Measurements from ENCODE around the gene ANXA2. TPM values are rescaled to one million over a fixed set of nuclear protein-coding genes. Genes with fewer than 3 reads are reported as not detected.

The ANXA2 gene
- total and polyA plus RNA-seq, 4 experiments from 2014 or later: 148 to 682 (median 360) TPM

- H3K27ac ChIP-seq (ENCODE audit: low read depth, low read length): no peak overlapping the region
- H3K27me3 Mint-ChIP-seq: peaks cover 19 to 27% of the 10 kb centered on the region in 2 donors
- H3K27ac Mint-ChIP-seq: no peak overlapping the region
- H3K36me3 ChIP-seq (ENCODE audit: insufficient read depth, low read length): no peaks in the 10 kb centered on the region
- peaks cover 2 to 7% (median 6%) of the 10 kb centered on the region in 4 donors for H3K4me1 Mint-ChIP-seq
- intact Hi-C loops (cut with micrococcal nuclease): loop anchor here (1.0 to 2.0 kb wide), 2 partner anchors 145 to 575 kb away; no protein-coding TSS in a partner anchor
- H3K9me3 ChIP-seq (ENCODE audit: control insufficient read depth in 1 of 2, low read length in 2 of 2): no peaks in the 10 kb centered on the region
- H3K9me3 Mint-ChIP-seq: no peaks in the 10 kb centered on the region
- H3K27me3 ChIP-seq (ENCODE audit: insufficient read depth, low read length): peaks cover 23% of the 10 kb centered on the region
- no peak overlapping the region for H3K4me3 ChIP-seq (ENCODE audit: low read length in 2 of 2)
- no peaks in the 10 kb centered on the region for H3K36me3 Mint-ChIP-seq
- no peak overlapping the region for H3K4me3 Mint-ChIP-seq
- no peak for DNase-seq
- no peaks in the 10 kb centered on the region for H3K4me1 ChIP-seq (ENCODE audit: insufficient read depth, low read length)
- POLR2A ChIA-PET (ENCODE audit: partially characterized antibody): interaction anchor here (0.8 kb wide), 1 partner anchor 574 kb away, joined by 3 read pairs; no protein-coding TSS in a partner anchor
- CTCF ChIA-PET (ENCODE audit: partially characterized antibody): interaction anchor here (0.7 to 5.0 kb wide), 12 partner anchors 10 to 634 kb away, joined by 3 to 45 read pairs (median 5); no protein-coding TSS in a partner anchor
Observed at GRCh38 chr15:60325905-60326304, 71.9 kb downstream of the ANXA2 start.

- CTCF ChIA-PET (ENCODE audit: partially characterized antibody): interaction anchor here (0.7 to 5.0 kb wide), 7 partner anchors 9 to 633 kb away, joined by 3 to 45 read pairs (median 15); no protein-coding TSS in a partner anchor
Observed at GRCh38 chr15:60324706-60325438, 72.9 kb downstream of the ANXA2 start.

GRCh38 chr15:60323322-60323721, 74.5 kb downstream of the ANXA2 start:
- Histone ChIP-seq H3K4me1 (ENCODE audit: insufficient read depth, low read length) (no peaks in the 10 kb centered on the region), H3K4me3 (ENCODE audit: low read length in 2 of 2) (no peak overlapping the region), H3K36me3 (ENCODE audit: insufficient read depth, low read length) (no peaks in the 10 kb centered on the region), H3K27me3 (ENCODE audit: insufficient read depth, low read length) (peaks cover 23% of the 10 kb centered on the region), H3K27ac (ENCODE audit: low read depth, low read length) (no peak overlapping the region), H3K9me3 (ENCODE audit: control insufficient read depth in 1 of 2, low read length in 2 of 2) (no peaks in the 10 kb centered on the region)
- Mint-ChIP-seq H3K4me3 (no peak overlapping the region), H3K27me3 (peaks cover 17 to 18% of the 10 kb centered on the region in 2 donors), H3K4me1 (peaks cover 0 to 7% (median 3%) of the 10 kb centered on the region in 4 donors), H3K9me3 (no peaks in the 10 kb centered on the region), H3K36me3 (no peaks in the 10 kb centered on the region), H3K27ac (no peak overlapping the region)
- POLR2A ChIA-PET (ENCODE audit: partially characterized antibody): no interaction called here
- no peak for DNase-seq
- CTCF ChIA-PET (ENCODE audit: partially characterized antibody): interaction anchor here (0.8 to 1.5 kb wide), 2 partner anchors 598 to 603 kb away, joined by 3 to 6 read pairs; no protein-coding TSS in a partner anchor
- intact Hi-C loops (cut with micrococcal nuclease): no loop called here

More at GRCh38 chr15:60324706-60325438, 72.9 kb downstream of the ANXA2 start:
- H3K9me3 Mint-ChIP-seq: no peaks in the 10 kb centered on the region
- no peaks in the 10 kb centered on the region for H3K36me3 Mint-ChIP-seq
- no peak for DNase-seq
- no peak overlapping the region for H3K4me3 ChIP-seq (ENCODE audit: low read length in 2 of 2)
- H3K36me3 ChIP-seq (ENCODE audit: insufficient read depth, low read length): no peaks in the 10 kb centered on the region
- no peak overlapping the region for H3K27ac Mint-ChIP-seq
- intact Hi-C loops (cut with micrococcal nuclease): no loop called here
- H3K9me3 ChIP-seq (ENCODE audit: control insufficient read depth in 1 of 2, low read length in 2 of 2): no peaks in the 10 kb centered on the region
- peaks cover 23% of the 10 kb centered on the region for H3K27me3 ChIP-seq (ENCODE audit: insufficient read depth, low read length)
- no peak overlapping the region for H3K27ac ChIP-seq (ENCODE audit: low read depth, low read length)
- no peaks in the 10 kb centered on the region for H3K4me1 ChIP-seq (ENCODE audit: insufficient read depth, low read length)
- no peak overlapping the region for H3K4me3 Mint-ChIP-seq
- H3K27me3 Mint-ChIP-seq: peaks cover 19 to 25% of the 10 kb centered on the region in 2 donors
- peaks cover 2 to 7% (median 6%) of the 10 kb centered on the region in 4 donors for H3K4me1 Mint-ChIP-seq
- POLR2A ChIA-PET (ENCODE audit: partially characterized antibody): no interaction called here

- no peak for DNase-seq
- intact Hi-C loops (cut with micrococcal nuclease): no loop called here
- no peaks in the 10 kb centered on the region for H3K36me3 ChIP-seq (ENCODE audit: insufficient read depth, low read length)
- peaks cover 8 to 10% of the 10 kb centered on the region in 2 donors for H3K27me3 Mint-ChIP-seq
- H3K27ac ChIP-seq (ENCODE audit: low read depth, low read length): no peak overlapping the region
- ChIA-PET POLR2A (ENCODE audit: partially characterized antibody) (no interaction called here), CTCF (ENCODE audit: partially characterized antibody) (interaction anchor here (0.8 to 1.3 kb wide), 2 partner anchors 8 to 595 kb away, joined by 3 to 7 read pairs; no protein-coding TSS in a partner anchor)
- no peak overlapping the region for H3K4me3 Mint-ChIP-seq
- peaks cover 6% of the 10 kb centered on the region for H3K27me3 ChIP-seq (ENCODE audit: insufficient read depth, low read length)
- no peaks in the 10 kb centered on the region for H3K4me1 ChIP-seq (ENCODE audit: insufficient read depth, low read length)
- H3K9me3 Mint-ChIP-seq: peaks cover 0 to 10% (median 6%) of the 10 kb centered on the region in 8 donors
- H3K4me3 ChIP-seq (ENCODE audit: low read length in 2 of 2): no peak overlapping the region
- no peaks in the 10 kb centered on the region for H3K36me3 Mint-ChIP-seq
- H3K27ac Mint-ChIP-seq: no peak overlapping the region
- H3K4me1 Mint-ChIP-seq: no peaks in the 10 kb centered on the region
- H3K9me3 ChIP-seq (ENCODE audit: control insufficient read depth in 1 of 2, low read length in 2 of 2): no peaks in the 10 kb centered on the region
Observed at GRCh38 chr15:60320365-60320764, 77.4 kb downstream of the ANXA2 start.

GRCh38 chr15:60318216-60318867, 79.4 kb downstream of the ANXA2 start:
- peaks cover 3 to 6% of the 10 kb centered on the region in 2 donors for H3K27me3 Mint-ChIP-seq
- H3K36me3 Mint-ChIP-seq: no peaks in the 10 kb centered on the region
- H3K27ac Mint-ChIP-seq: no peak overlapping the region
- Histone ChIP-seq H3K36me3 (ENCODE audit: insufficient read depth, low read length) (no peaks in the 10 kb centered on the region), H3K27me3 (ENCODE audit: insufficient read depth, low read length) (no peaks in the 10 kb centered on the region), H3K4me3 (ENCODE audit: low read length in 2 of 2) (no peak overlapping the region), H3K4me1 (ENCODE audit: insufficient read depth, low read length) (no peaks in the 10 kb centered on the region), H3K27ac (ENCODE audit: low read depth, low read length) (no peak overlapping the region), H3K9me3 (ENCODE audit: control insufficient read depth in 1 of 2, low read length in 2 of 2) (no peaks in the 10 kb centered on the region)
- H3K9me3 Mint-ChIP-seq: peaks cover 0 to 16% (median 7%) of the 10 kb centered on the region in 8 donors
- no peak overlapping the region for H3K4me3 Mint-ChIP-seq
- ChIA-PET CTCF (ENCODE audit: partially characterized antibody) (interaction anchor here (1.0 to 1.3 kb wide), 2 partner anchors 9 to 10 kb away, joined by 3 to 6 read pairs; no protein-coding TSS in a partner anchor), POLR2A (ENCODE audit: partially characterized antibody) (no interaction called here)
- H3K4me1 Mint-ChIP-seq: no peaks in the 10 kb centered on the region
- no peak for DNase-seq
- intact Hi-C loops (cut with micrococcal nuclease): no loop called here

GRCh38 chr15:60316961-60317360, 80.8 kb downstream of the ANXA2 start:
- H3K4me1 ChIP-seq (ENCODE audit: insufficient read depth, low read length): no peaks in the 10 kb centered on the region
- Mint-ChIP-seq H3K27me3 (peaks cover 7 to 8% of the 10 kb centered on the region in 2 donors), H3K4me1 (no peaks in the 10 kb centered on the region), H3K27ac (no peak overlapping the region), H3K9me3 (peaks cover 0 to 16% (median 7%) of the 10 kb centered on the region in 8 donors), H3K4me3 (no peak overlapping the region), H3K36me3 (no peaks in the 10 kb centered on the region)
- ChIA-PET CTCF (ENCODE audit: partially characterized antibody) (interaction anchor here (2.5 kb wide), 1 partner anchor 9 kb away, joined by 15 read pairs; no protein-coding TSS in a partner anchor), POLR2A (ENCODE audit: partially characterized antibody) (no interaction called here)
- intact Hi-C loops (cut with micrococcal nuclease): no loop called here
- no peak overlapping the region for H3K4me3 ChIP-seq (ENCODE audit: low read length in 2 of 2)
- H3K27ac ChIP-seq (ENCODE audit: low read depth, low read length): no peak overlapping the region
- DNase-seq: no peak
- H3K27me3 ChIP-seq (ENCODE audit: insufficient read depth, low read length): no peaks in the 10 kb centered on the region
- H3K36me3 ChIP-seq (ENCODE audit: insufficient read depth, low read length): no peaks in the 10 kb centered on the region
- no peaks in the 10 kb centered on the region for H3K9me3 ChIP-seq (ENCODE audit: control insufficient read depth in 1 of 2, low read length in 2 of 2)

GRCh38 chr15:60315878-60316277, 81.9 kb downstream of the ANXA2 start:
- Histone ChIP-seq H3K36me3 (ENCODE audit: insufficient read depth, low read length) (no peaks in the 10 kb centered on the region), H3K27ac (ENCODE audit: low read depth, low read length) (no peak overlapping the region), H3K4me3 (ENCODE audit: low read length in 2 of 2) (no peak overlapping the region), H3K9me3 (ENCODE audit: control insufficient read depth in 1 of 2, low read length in 2 of 2) (no peaks in the 10 kb centered on the region), H3K4me1 (ENCODE audit: insufficient read depth, low read length) (no peaks in the 10 kb centered on the region), H3K27me3 (ENCODE audit: insufficient read depth, low read length) (no peaks in the 10 kb centered on the region)
- no peak for DNase-seq
- H3K4me1 Mint-ChIP-seq: no peaks in the 10 kb centered on the region
- no peaks in the 10 kb centered on the region for H3K36me3 Mint-ChIP-seq
- no peak overlapping the region for H3K27ac Mint-ChIP-seq
- no peak overlapping the region for H3K4me3 Mint-ChIP-seq
- peaks cover 0 to 16% (median 7%) of the 10 kb centered on the region in 8 donors for H3K9me3 Mint-ChIP-seq
- ChIA-PET CTCF (ENCODE audit: partially characterized antibody) (interaction anchor here (2.5 kb wide), 1 partner anchor 11 kb away, joined by 15 read pairs; no protein-coding TSS in a partner anchor), POLR2A (ENCODE audit: partially characterized antibody) (no interaction called here)
- H3K27me3 Mint-ChIP-seq: peaks cover 6 to 10% of the 10 kb centered on the region in 2 donors
- intact Hi-C loops (cut with micrococcal nuclease): no loop called here
